ENCODE data around the gene HS3ST6.
A peak's percentile ranks its signal among the peaks of the same experiment; 100 is the strongest.
"Not testable (repeated sequence)": the region's sequence is repeated elsewhere in the genome, so short reads cannot be mapped to it uniquely, and the experiment has no call there.

Gene HS3ST6

GRCh38 chr16:1884155-1884760 lies 34.0 kb downstream of the HS3ST6 start:
- in situ Hi-C loops (cut with MboI; ENCODE audit: low pct_unique_long_range_greater_than_20kb, low sequenced_read_pairs, unreplicated experiment) = no loop called here
- no peak for TF ChIP-seq CTCF (IDR thresholded peaks at IDR 0.05; ENCODE audit: extremely low read depth, insufficient read depth, missing control alignments)
- DNase-seq (ENCODE audit: low spot score) = no peak

- DNase-seq (ENCODE audit: low spot score); in situ Hi-C loops (cut with MboI; ENCODE audit: low pct_unique_long_range_greater_than_20kb, low sequenced_read_pairs, unreplicated experiment): not testable (repeated sequence)
These were observed 37.0 kb downstream of the HS3ST6 start for GRCh38 chr16:1881172-1881571.

GRCh38 chr16:1879477-1879876 lies 38.7 kb downstream of the HS3ST6 start:
- in situ Hi-C loops (cut with MboI; ENCODE audit: low pct_unique_long_range_greater_than_20kb, low sequenced_read_pairs, unreplicated experiment) = no loop called here
- no peak for DNase-seq (ENCODE audit: low spot score)

GRCh38 chr16:1878256-1878655 lies 40.0 kb downstream of the HS3ST6 start:
- TF ChIP-seq CTCF (IDR thresholded peaks at IDR 0.05; ENCODE audit: extremely low read depth, insufficient read depth, missing control alignments) = no peak
- in situ Hi-C loops (cut with MboI; ENCODE audit: low pct_unique_long_range_greater_than_20kb, low sequenced_read_pairs, unreplicated experiment) = no loop called here
- DNase-seq (ENCODE audit: low spot score) = no peak

More at GRCh38 chr16:1879477-1879876, 38.7 kb downstream of the HS3ST6 start:
- TF ChIP-seq CTCF (IDR thresholded peaks at IDR 0.05; ENCODE audit: extremely low read depth, insufficient read depth, missing control alignments) = no peak

GRCh38 chr16:1877804-1878203 lies 40.4 kb downstream of the HS3ST6 start:
- DNase-seq (ENCODE audit: low spot score) = no peak
- TF ChIP-seq CTCF (IDR thresholded peaks at IDR 0.05; ENCODE audit: extremely low read depth, insufficient read depth, missing control alignments) = no peak
- in situ Hi-C loops (cut with MboI; ENCODE audit: low pct_unique_long_range_greater_than_20kb, low sequenced_read_pairs, unreplicated experiment) = no loop called here

- TF ChIP-seq CTCF (IDR thresholded peaks at IDR 0.05; ENCODE audit: extremely low read depth, insufficient read depth, missing control alignments) = no peak
- no peak for DNase-seq (ENCODE audit: low spot score)
- in situ Hi-C loops (cut with MboI; ENCODE audit: low pct_unique_long_range_greater_than_20kb, low sequenced_read_pairs, unreplicated experiment) = no loop called here
These were observed 41.1 kb downstream of the HS3ST6 start for GRCh38 chr16:1877089-1877488.

GRCh38 chr16:1876468-1876867 lies 41.7 kb downstream of the HS3ST6 start:
- TF ChIP-seq CTCF (IDR thresholded peaks at IDR 0.05; ENCODE audit: extremely low read depth, insufficient read depth, missing control alignments) = no peak
- peak; percentile 62 for DNase-seq (ENCODE audit: low spot score)
- in situ Hi-C loops (cut with MboI; ENCODE audit: low pct_unique_long_range_greater_than_20kb, low sequenced_read_pairs, unreplicated experiment) = no loop called here

- in situ Hi-C loops (cut with MboI; ENCODE audit: low pct_unique_long_range_greater_than_20kb, low sequenced_read_pairs, unreplicated experiment); DNase-seq (ENCODE audit: low spot score): not testable (repeated sequence)
These were observed 42.1 kb downstream of the HS3ST6 start for GRCh38 chr16:1876066-1876465.
